SK-N-MC (cell line): ENCODE measurements around the gene ATOSB.

Experiments
- EZH2 ChIP-seq: fragments of 200-600 bp; sonication (generic); IDR thresholded peaks from one replicate; pipeline ENCODE4 v1.6.1; 2017; ENCODE audit warnings: antibody characterized with exemption
- POLR2AphosphoS5 ChIP-seq: IDR thresholded peaks from 2 replicates; pipeline ENCODE4 v1.6.1; 2012; ENCODE audit warnings: mild to moderate bottlenecking, low read depth, low read length, borderline replicate concordance

- TF ChIP-seq EZH2, result no peak
- peak; percentile 90 for TF ChIP-seq POLR2AphosphoS5
Measured at GRCh38 chr9:35161713-35162604, 46.3 kb upstream of the ATOSB start, which contains the start of gene UNC13B.
